ENCODE data around the gene EIF3J. TPM values are rescaled to one million over a fixed set of nuclear protein-coding genes. Genes with fewer than 3 reads are reported as not detected.
A peak's percentile ranks its signal among the peaks of the same experiment; 100 is the strongest.
"Not testable (repeated sequence)": the region's sequence is repeated elsewhere in the genome, so short reads cannot be mapped to it uniquely, and the experiment has no call there.

Gene EIF3J
- polyA plus RNA-seq, 3 donors: 92.0 to 115 (median 109) TPM

GRCh38 chr15:44535523-44536301 is 1.2 kb upstream of the EIF3J start:
- DNase-seq: peak; percentile 54

- DNase-seq: peak; percentile 84
Measured at GRCh38 chr15:44536302-44536961, 515 bp upstream of the EIF3J start.

DNA sequence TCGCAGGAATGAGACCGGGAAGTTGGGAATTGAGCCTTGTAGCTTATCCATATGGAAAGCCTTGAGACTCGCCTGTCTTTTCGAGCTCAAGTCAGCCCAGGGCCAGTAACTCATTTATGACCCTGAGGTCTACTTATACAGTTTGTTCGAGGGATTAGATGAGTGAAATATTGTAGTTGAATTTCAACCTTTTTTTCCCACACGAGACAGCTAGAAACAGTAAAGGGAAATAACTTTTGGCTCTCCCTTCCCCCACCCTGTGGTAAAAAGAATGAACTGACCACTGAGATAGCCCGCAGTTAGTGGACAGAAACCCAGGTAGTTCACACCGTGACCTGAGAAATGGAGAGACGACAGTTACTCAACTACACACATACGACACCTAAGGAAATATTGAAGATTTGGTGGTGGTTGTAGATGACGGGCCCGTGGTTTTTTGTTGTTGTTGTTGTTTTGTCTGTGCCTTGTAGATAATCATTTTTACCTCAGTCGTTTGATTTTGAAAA is 841 bp downstream of the EIF3J start:
- DNase-seq: no peak

- no peak for DNase-seq
Measured at GRCh38 chr15:44541282-44541958, 4.5 kb downstream of the EIF3J start.

DNA sequence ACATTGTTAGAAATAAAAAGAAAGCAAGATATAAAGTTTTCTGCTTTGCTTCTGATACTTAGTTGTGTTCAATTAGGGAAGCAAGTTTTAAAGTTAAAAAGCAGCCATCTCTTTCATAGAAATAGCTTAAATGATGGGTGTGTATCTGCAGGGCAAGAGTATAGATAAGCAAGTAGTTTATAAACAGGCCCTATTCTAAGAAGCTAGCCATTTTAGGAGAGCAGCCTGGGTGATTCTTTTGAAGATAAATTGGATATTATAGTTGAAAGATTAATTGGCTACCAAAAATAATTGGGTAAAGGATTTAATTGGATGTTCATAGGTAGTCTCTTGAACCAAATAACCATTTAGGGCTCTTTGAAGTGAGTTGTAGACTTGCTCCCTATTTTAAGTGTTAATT is 5.6 kb downstream of the EIF3J start:
- no peak for DNase-seq

GRCh38 chr15:44544745-44545144 is 7.8 kb downstream of the EIF3J start:
- DNase-seq: not testable (repeated sequence)

DNA sequence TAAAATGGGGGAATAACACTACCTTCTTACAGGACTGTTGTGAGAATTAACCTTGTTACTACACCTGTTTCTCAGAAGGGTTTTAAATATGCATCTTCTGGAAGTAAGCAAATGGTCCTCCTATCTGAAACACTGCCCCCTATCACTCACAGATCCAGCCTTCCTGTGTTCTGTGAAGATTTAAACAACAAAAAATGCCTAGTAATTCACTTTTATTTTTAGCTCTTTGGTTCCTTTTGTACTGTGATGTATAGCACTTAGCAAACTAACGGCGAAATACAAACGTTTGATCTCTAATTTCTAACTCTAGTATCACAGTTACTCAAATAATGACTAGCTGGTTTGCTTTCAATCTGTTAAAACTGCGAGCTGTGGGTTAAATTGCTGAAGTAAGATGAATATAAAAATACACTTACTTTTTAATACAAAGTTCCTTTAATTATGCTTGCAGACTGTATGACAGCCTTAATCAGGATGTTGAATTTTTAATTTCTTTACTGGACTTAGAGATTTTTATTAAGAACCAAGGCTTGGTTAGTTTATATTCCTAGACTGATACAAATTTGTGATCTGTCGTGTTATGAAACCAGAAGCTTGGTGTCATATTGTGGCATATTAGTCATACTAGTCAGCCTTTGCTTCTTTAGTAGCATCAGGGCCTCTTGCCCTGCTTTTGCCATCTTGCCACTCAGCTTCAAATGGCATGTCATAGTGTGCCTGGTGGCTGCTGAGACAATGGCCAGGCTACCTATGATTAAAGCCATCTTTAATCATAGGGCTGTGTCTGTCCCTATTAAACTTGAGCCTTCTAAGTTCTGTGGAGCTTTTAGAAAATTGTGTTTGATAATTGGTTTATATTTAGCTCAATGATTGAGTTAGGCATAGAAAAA is 9.2 kb downstream of the EIF3J start:
- DNase-seq: no peak

DNA sequence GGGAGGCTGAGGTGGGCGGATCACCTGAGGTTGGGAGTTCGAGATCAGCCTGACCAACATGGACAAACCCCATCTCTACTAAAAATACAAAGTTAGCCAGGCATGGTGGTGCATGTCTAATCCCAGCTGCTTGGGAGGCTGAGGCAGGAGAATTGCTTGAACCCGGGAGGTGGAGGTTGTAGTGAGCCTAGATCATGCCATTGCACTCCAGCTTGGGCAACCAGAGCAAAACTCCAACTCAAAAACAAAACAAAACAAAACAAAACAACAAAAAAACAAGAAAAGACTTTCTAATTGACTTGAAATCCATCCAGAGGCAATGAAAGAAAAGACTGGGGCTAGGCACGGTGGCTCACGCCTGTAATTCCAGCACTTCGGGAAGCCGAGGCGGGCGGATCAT is 12.2 kb downstream of the EIF3J start:
- DNase-seq: not testable (repeated sequence)

DNA sequence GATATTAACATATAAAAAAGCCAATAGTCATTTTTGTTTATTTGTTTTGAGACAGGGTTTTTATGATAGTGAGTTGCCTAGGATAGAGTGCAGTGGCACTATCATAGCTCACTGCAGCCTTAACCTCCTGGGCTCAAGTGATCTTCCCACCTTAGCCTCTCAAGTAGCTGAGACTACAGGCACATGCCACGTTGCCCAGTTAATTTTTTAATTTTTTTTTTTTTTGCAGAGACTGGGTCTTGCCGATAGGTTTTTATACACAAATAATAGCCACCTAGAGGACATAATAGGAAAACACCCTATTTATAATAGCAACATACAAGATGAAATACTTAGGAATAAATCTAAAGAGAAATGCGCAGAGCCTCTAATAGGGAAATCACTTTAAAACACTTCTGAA is 13.3 kb downstream of the EIF3J start:
- peak; percentile 11 for DNase-seq

DNA sequence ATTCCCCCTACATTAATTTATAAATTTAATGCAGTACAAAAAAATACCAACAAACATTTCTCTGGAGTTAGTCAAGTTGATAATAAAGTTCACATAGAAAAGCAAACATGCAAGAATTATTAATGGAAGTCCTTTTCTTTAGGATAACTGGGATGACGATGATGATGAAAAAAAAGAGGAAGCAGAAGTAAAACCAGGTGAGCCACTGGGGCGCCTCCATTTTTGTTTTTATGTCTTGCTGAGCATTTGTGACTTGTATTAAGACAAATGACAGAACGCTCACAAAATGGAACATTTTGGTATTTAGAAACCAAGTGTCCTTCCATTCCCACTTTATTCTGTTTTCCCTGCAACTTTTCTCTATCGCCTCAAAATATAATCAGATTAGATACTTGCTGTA is 13.8 kb downstream of the EIF3J start:
- no peak for DNase-seq

DNA sequence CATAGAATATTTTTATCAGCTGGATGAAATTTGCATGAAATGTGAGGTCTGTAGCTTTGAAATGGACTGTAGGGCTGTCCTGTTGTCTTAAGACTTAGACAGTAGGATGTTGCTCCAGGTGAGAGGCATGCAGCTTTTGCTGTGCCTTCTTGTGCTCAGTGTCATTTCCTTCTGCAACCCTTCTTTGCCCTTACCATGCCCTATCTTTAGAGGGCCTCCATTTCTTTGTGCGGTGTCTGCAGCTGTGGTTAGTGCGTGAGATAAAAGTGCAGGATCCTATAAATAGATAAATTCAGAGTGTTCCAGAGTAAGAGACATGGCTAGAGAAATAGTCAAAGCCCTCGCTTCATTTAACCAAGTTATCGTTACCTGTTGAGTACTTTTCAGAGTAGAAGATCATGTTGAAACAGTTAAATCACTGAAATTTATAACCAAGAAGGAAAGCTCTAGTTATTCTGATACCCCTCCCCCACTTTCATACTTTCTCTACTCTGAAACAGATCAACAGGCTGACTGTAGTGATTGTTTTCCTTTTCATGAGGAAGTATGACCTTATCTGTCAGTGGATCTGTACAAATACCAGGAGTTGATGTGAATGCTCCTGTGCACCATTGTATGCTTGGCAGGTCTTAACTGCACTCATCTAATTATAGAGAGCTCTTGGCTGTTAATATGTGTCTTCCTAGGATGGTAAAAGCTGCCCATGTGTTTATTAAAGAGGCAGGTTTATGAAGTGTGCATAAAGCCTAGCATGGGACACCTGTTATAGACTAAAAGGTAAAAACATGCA is 18.2 kb downstream of the EIF3J start:
- no peak for DNase-seq

DNA sequence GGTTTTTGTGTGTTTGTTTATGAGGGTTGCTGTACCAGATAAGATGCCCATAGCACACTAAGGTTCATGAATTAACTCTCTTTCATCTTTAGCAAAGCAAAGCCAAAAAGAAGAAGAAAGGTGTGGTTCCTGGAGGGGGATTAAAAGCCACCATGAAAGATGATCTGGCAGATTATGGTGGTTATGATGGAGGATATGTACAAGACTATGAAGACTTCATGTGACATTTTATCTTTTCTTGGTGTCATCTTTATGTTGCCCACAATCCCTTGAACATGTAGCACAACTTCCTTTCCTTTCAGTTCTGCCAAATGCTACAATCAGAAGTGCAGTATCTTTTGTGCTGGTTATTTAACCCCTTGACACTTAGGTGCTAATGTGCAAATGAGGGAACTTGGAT is 24.0 kb downstream of the EIF3J start:
- not testable (repeated sequence) for DNase-seq

DNA sequence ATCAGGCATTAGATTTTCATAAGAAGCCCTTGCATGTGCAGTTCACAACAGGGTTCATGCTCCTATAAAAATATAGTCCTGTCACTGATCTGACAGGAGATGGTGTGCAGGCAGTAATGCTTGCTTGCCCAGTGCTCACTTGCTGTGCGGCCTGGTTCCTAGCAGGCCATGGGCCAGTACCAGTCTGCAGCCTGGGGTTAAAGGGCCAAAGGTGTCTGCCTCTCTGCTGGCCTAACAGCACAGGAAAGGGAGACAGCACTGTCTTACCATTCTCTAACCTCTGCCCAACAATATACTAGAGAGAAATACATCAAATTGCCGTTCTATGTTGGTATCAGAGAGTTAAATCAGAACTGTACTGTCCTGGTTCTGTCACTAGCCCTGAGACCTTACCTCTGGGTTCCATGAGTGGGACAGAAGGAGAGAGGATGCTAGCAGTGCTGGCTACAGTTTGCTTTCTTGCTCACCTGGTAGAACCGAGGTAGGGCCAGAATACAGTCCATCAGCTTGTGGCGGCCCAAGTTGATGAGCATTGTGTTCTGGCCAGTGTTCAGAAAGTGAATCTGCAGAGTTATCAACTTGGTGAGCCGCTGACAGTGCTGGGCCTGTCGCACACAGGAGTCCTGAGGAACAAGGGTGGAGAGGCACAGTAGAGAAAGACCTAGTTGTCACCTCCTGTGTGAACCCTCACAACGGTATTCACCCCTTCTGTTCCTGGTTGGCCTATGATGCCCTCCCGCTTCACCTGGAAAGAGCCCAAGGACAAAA is 28.6 kb downstream of the EIF3J start:
- no peak for DNase-seq

DNA sequence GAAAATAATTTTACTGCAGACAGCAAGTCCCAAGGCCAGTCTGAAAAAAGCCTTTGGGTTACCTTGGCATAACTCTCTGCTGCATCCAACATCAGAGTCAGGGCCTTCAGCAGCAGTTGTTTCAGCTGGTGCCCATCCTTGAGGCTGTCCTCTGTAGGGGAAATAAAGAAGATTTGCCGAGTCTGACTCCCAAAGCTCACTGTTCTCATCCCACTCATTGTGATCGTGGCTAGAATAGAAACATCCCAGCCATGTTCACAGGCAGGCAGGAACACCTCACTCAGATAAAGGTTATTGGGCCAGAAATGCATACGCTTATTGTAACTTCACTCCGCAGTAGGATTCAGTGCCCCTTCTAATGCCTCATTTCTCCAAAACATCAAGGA is 29.2 kb downstream of the EIF3J start:
- DNase-seq: no peak

GRCh38 chr15:44568338-44568737 is 31.4 kb downstream of the EIF3J start:
- no peak for DNase-seq

DNA sequence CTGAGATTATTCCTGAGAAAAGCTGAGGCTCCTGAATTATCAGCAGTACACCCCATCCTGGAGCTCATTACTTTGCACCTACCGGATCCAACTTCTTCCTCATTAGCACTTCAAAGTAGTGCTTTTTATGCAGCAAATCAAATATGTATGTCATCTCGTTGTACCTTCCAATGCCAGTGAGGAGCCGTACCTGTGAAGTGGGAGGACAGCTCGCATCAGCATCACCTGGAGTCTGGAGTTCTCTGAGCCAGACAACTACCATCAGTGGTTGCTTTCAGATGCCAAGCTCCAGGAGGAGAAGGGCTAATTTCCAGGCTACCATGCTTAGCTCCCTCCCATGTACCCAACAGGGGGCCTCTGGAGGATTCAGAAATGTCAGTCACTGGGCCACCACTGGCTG is 32.4 kb downstream of the EIF3J start:
- no peak for DNase-seq

DNA sequence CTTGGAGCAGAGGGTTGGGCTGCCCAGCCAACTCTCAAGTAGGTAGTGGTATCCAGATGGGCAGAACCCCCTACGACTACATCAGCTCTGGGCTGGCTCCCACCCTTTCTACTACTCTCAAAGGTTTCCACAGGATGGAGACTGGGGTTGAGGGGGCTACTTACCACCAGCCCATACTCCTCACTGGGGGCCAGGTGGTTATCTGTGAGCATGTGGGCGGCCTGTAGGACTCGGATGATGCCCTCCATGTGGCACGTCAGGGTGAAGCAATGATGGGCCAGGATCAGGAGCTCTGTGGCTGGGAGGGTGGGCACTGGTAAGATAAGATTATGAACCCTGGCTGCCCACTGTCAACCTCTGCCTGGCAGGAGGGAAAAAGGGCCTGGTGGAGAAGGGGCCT is 33.4 kb downstream of the EIF3J start:
- no peak for DNase-seq

DNA sequence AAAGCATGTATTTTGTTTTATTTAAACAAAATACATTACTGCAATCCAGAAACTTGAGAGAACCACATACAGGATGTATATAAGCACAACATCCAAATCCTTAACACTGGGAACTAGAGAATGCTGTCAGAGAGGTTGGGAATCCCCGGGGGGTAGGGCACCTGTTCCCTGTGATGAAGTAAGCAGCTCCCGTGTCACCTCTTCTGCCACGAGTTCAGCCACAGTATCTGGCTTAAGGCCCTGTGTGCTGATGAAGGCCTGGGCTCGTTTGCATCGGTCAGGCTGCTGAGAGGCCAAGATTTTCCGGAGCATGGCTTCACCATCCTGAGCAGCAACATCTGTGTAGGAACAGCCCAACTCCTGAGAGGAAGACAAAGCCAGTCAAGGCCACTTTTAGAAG is 36.4 kb downstream of the EIF3J start:
- no peak for DNase-seq

DNA sequence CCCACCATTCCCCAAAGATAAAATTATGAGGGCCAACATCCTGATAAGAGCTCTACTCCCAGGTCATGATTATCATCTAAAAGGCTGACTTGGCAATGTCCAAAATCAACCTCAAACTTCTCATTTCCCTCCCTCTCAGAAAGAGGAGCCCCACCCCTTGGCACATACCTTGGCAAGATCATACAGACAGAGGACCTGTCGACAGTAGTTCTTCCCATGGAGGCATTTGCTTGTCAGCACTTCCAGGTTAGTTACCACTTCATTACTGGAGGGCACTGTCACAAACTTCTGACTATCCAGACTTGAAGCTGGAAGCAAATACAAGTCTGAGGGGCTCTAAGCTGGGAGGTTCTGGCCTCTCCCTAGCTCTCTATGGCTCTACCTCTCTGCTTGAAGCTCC is 37.8 kb downstream of the EIF3J start:
- no peak for DNase-seq

- DNase-seq: no peak
Measured at GRCh38 chr15:44580105-44580504, 43.2 kb downstream of the EIF3J start.
